Effector CD8-positive, alpha-beta T cell (primary cell): ENCODE measurements around the gene AHI1.
"Not testable (repeated sequence)": the region's sequence is repeated elsewhere in the genome, so short reads cannot be mapped to it uniquely, and the experiment has no call there.

Experiments
- DNase-seq: peaks from one replicate; lab custom pipeline; 2025; lab: John Stamatoyannopoulos, UW

Gene AHI1

GRCh38 chr6:135505648-135506047, 8.1 kb upstream of the AHI1 start:
- DNase-seq: no peak

GRCh38 chr6:135505222-135505621, 7.7 kb upstream of the AHI1 start:
- DNase-seq: no peak

GRCh38 chr6:135504734-135505133, 7.2 kb upstream of the AHI1 start:
- DNase-seq: no peak

- no peak for DNase-seq
Measured at GRCh38 chr6:135503703-135504475, 6.3 kb upstream of the AHI1 start.

GRCh38 chr6:135499441-135500340, 2.2 kb upstream of the AHI1 start:
- no peak for DNase-seq

- peak; percentile 27 for DNase-seq
Measured at GRCh38 chr6:135498185-135498841, 773 bp upstream of the AHI1 start.

- DNase-seq: no peak
Measured at GRCh38 chr6:135496800-135497411, 634 bp downstream of the AHI1 start.

- DNase-seq: no peak
Measured at GRCh38 chr6:135493218-135493961, 4.2 kb downstream of the AHI1 start.

GRCh38 chr6:135490381-135490780, 7.2 kb downstream of the AHI1 start:
- DNase-seq: no peak

GRCh38 chr6:135488023-135488422, 9.5 kb downstream of the AHI1 start:
- DNase-seq: no peak

- DNase-seq: not testable (repeated sequence)
Measured at GRCh38 chr6:135483903-135484302, 13.6 kb downstream of the AHI1 start.

- no peak for DNase-seq
Measured at GRCh38 chr6:135481783-135482369, 15.7 kb downstream of the AHI1 start.

GRCh38 chr6:135479601-135480000, 17.9 kb downstream of the AHI1 start:
- DNase-seq: no peak

- no peak for DNase-seq
Measured at GRCh38 chr6:135478626-135479025, 18.9 kb downstream of the AHI1 start.

- DNase-seq: no peak
Measured at GRCh38 chr6:135475292-135475886, 22.2 kb downstream of the AHI1 start.

- DNase-seq: no peak
Measured at GRCh38 chr6:135474362-135474761, 23.2 kb downstream of the AHI1 start.

GRCh38 chr6:135465903-135466302, 31.6 kb downstream of the AHI1 start:
- no peak for DNase-seq

GRCh38 chr6:135465307-135465706, 32.2 kb downstream of the AHI1 start:
- DNase-seq: no peak

- no peak for DNase-seq
Measured at GRCh38 chr6:135464634-135465033, 32.9 kb downstream of the AHI1 start.

- no peak for DNase-seq
Measured at GRCh38 chr6:135461208-135461607, 36.3 kb downstream of the AHI1 start.

GRCh38 chr6:135458051-135458450, 39.5 kb downstream of the AHI1 start:
- DNase-seq: no peak
